Gastrocnemius medialis (tissue), 4 donors: ENCODE data around the gene SAA2. TPM values are rescaled to one million over a fixed set of nuclear protein-coding genes. Genes with fewer than 3 reads are reported as not detected.

Experiments used
- ATAC-seq, 2 donors: fragments of 150-250 bp; one replicate each; pipeline ENCODE4 v1.9.1; 2016
- DNase-seq, 2 donors: peaks; one replicate each; pipeline ENCODE4 v3.0.0-alpha.2; 2019
- H3K27ac ChIP-seq, 4 donors: fragments of 200-600 bp; sonication (generic); 1 replicate in 1 of 4; 2 replicates in 3 of 4; pipeline ENCODE4 v1.5.1; 2016 to 2018; ENCODE audit warnings: mild to moderate bottlenecking in 2 of 4, moderate library complexity in 1 of 4
- H3K27me3 ChIP-seq, 3 donors: fragments of 200-600 bp; sonication (generic) in 2 of 3; 1 replicate in 1 of 3; 2 replicates in 2 of 3; pipeline versions ENCODE4 v1.5.1 to v1.6.0; 2016 to 2019; ENCODE audit warnings: mild to moderate bottlenecking in 1 of 3, moderate library complexity in 1 of 3
- H3K36me3 ChIP-seq, 2 donors: fragments of 200-600 bp; sonication (generic) in 1 of 2; one replicate each; pipeline ENCODE4 v1.5.1; 2017 to 2018
- H3K4me1 ChIP-seq, 2 donors: fragments of 200-600 bp; sonication (generic) in 1 of 2; one replicate each; pipeline ENCODE4 v1.5.1; 2016 to 2017; ENCODE audit warnings: mild to moderate bottlenecking in 2 of 2
- H3K4me3 ChIP-seq, 4 donors: fragments of 200-600 bp; sonication (generic) in 3 of 4; 1 replicate in 1 of 4; 2 replicates in 3 of 4; pipeline ENCODE4 v1.5.1; 2016 to 2019; ENCODE audit warnings: mild to moderate bottlenecking in 2 of 4
- H3K9me3 ChIP-seq, 3 donors: fragments of 200-600 bp; sonication (generic) in 2 of 3; 1 replicate in 1 of 3; 2 replicates in 2 of 3; pipeline ENCODE4 v1.5.1; 2016 to 2019
- POLR2A ChIP-seq, 2 donors: fragments of 450-650 bp; IDR thresholded peaks; one replicate each; pipeline ENCODE4 v1.6.1; 2017; ENCODE audit warnings: antibody characterized with exemption in 2 of 2, mild to moderate bottlenecking in 2 of 2, moderate library complexity in 2 of 2
- in situ Hi-C, 4 donors: fragments of 200-750 bp; cut with MboI; loops; one replicate each; pipeline versions ENCODE4 v1.15.0 to v1.8.0; 2017; ENCODE audit warnings: low sequenced_read_pairs in 4 of 4
- intact Hi-C: fragments of 100-400 bp; cut with DNase I; formaldehyde crosslinking; loops from one replicate; pipeline ENCODE4 v1.15.1; 2023; ENCODE audit warnings: low total_unique reads
- total RNA-seq, 4 donors: library from RNA; depleted of rRNA; stranded (reverse); fragments of >200 nt; gene quantifications; one replicate each; pipeline versions ENCODE4 v1.1.0 to v1.2.3, GENCODE V29; 2016
- TF ChIP-seq, protein P1 (sequence below), 5 experiments: fragments of 450-650 bp in 3 of 5; fragments of 200-600 bp in 2 of 5; sonication (generic) in 2 of 5; IDR thresholded peaks in 4 of 5; conservative IDR thresholded peaks in 1 of 5; 1 replicate in 4 of 5; 2 replicates in 1 of 5; pipeline ENCODE4 v1.5.1; 2016 to 2019; ENCODE audit warnings: antibody characterized with exemption in 5 of 5, mild to moderate bottlenecking in 3 of 5, moderate library complexity in 3 of 5

The SAA2 gene
- total RNA-seq, 4 donors from 2014 or later: 2.0 to 67.5 (median 42.8) TPM

DNA sequence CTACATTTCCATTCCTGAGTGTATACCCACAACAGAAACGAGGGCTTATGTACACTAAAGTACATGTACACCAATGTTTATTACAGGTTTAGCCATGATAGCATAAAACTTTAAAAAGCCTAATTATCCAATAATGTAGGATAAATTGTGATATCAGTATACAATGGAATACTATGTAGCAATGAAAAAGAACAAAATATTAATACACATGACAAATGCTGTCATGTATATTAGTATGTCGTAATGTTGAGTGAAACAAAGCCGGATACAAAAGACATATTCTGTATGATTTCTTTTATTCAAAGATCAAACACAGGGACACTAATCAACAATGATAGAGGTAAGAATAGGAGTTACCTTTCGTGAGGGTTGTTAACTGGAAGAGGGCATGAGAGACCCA is 14.6 kb downstream of the SAA2 start:
- H3K27ac ChIP-seq: no peak overlapping the region
- no peaks in the 10 kb centered on the region for H3K27me3 ChIP-seq
- DNase-seq (no peak), ATAC-seq (no peak)
- intact Hi-C loops (no loop called here), in situ Hi-C loops (no loop called here)
- H3K4me3 ChIP-seq: no peak overlapping the region
- no peaks in the 10 kb centered on the region for H3K4me1 ChIP-seq
- no peaks in the 10 kb centered on the region for H3K36me3 ChIP-seq
- TF ChIP-seq, protein P1, sequence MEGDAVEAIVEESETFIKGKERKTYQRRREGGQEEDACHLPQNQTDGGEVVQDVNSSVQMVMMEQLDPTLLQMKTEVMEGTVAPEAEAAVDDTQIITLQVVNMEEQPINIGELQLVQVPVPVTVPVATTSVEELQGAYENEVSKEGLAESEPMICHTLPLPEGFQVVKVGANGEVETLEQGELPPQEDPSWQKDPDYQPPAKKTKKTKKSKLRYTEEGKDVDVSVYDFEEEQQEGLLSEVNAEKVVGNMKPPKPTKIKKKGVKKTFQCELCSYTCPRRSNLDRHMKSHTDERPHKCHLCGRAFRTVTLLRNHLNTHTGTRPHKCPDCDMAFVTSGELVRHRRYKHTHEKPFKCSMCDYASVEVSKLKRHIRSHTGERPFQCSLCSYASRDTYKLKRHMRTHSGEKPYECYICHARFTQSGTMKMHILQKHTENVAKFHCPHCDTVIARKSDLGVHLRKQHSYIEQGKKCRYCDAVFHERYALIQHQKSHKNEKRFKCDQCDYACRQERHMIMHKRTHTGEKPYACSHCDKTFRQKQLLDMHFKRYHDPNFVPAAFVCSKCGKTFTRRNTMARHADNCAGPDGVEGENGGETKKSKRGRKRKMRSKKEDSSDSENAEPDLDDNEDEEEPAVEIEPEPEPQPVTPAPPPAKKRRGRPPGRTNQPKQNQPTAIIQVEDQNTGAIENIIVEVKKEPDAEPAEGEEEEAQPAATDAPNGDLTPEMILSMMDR (IDR thresholded peaks at IDR 0.05 in 4 of 5, conservative IDR thresholded peaks at IDR 0.05 in 1 of 5): no peak
- TF ChIP-seq POLR2A (IDR thresholded peaks at IDR 0.05): no peak
- no peaks in the 10 kb centered on the region for H3K9me3 ChIP-seq

DNA sequence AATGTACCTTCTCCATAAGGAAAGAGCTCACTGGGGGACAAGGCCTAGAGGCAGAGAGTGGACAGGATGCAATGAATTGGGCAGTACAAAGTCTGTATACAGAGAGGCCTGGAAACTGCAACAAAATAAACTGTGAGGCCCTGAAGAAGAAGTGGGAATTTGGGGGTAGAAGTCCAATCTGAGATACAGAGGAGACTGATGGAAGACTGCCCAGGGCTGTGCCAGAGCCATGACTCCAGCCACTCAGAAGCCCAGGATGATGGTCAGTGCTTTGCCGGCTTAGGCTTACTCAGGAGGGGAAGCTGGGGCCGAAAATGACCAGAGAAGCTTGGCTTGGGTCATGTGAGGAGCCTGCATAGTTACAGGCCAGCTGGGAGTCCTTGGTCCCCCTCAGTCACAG is 17.6 kb downstream of the SAA2 start:
- Histone ChIP-seq H3K4me3 (no peak overlapping the region), H3K27me3 (no peaks in the 10 kb centered on the region), H3K36me3 (no peaks in the 10 kb centered on the region), H3K4me1 (no peaks in the 10 kb centered on the region), H3K27ac (no peak overlapping the region), H3K9me3 (no peaks in the 10 kb centered on the region)
- DNase-seq (no peak), ATAC-seq (no peak)
- intact Hi-C loops: no loop called here
- no peak for TF ChIP-seq POLR2A (IDR thresholded peaks at IDR 0.05)
- TF ChIP-seq, protein P1 (IDR thresholded peaks at IDR 0.05 in 4 of 5, conservative IDR thresholded peaks at IDR 0.05 in 1 of 5): no peak
- in situ Hi-C loops: no loop called here

DNA sequence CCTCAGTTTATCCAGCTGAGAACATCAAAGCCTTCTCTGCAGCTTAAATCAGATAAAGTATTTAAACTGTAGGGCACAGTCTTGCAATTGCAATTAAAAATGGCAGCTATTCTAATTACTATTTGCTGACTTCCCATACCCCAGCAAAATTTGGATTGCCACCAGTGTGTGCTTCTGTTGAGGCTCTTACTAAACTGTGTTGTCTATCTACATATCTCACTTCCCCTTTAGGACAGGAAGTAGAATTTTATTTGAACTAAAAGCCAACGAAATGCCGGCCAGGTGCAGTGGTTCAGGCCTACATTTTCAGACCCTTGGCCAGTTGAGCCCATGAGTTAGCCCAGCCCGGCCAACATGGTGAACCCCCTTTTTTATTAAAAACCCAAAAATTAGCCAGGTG is 19.0 kb downstream of the SAA2 start:
- H3K36me3 ChIP-seq: no peaks in the 10 kb centered on the region
- H3K9me3 ChIP-seq: no peaks in the 10 kb centered on the region
- H3K27ac ChIP-seq: no peak overlapping the region
- intact Hi-C loops: no loop called here
- no peak overlapping the region for H3K4me3 ChIP-seq
- no peak for DNase-seq
- no peaks in the 10 kb centered on the region for H3K4me1 ChIP-seq
- no peak for ATAC-seq
- no peaks in the 10 kb centered on the region for H3K27me3 ChIP-seq
- TF ChIP-seq POLR2A (IDR thresholded peaks at IDR 0.05): no peak
- TF ChIP-seq, protein P1 (IDR thresholded peaks at IDR 0.05 in 4 of 5, conservative IDR thresholded peaks at IDR 0.05 in 1 of 5): no peak
- in situ Hi-C loops: no loop called here

DNA sequence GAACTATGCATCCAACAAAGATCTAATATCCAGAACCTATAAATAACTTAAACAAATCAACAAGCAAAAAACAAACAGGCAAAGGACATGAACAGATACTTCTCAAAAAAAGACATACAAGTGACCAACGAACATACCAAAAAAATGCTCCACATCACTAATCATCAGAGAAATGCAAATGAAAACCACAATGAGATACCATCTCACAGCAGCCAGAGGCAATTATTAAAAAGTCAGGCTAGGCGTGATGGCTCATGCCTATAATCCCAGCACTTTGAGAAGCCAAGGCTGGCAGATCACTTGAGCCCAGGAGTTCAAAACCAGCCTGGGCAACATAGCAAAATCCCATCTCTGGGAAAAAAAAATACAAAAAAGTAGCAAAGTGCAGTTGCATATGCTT is 22.6 kb downstream of the SAA2 start:
- Histone ChIP-seq H3K27ac (no peak overlapping the region), H3K4me3 (no peak overlapping the region), H3K4me1 (no peaks in the 10 kb centered on the region), H3K27me3 (no peaks in the 10 kb centered on the region), H3K36me3 (no peaks in the 10 kb centered on the region), H3K9me3 (no peaks in the 10 kb centered on the region)
- ATAC-seq: no peak
- no peak for DNase-seq
- TF ChIP-seq, protein P1 (IDR thresholded peaks at IDR 0.05 in 4 of 5, conservative IDR thresholded peaks at IDR 0.05 in 1 of 5): no peak
- TF ChIP-seq POLR2A (IDR thresholded peaks at IDR 0.05): no peak
- in situ Hi-C loops: no loop called here
- intact Hi-C loops: no loop called here
